Activated CD4-positive, CD25-positive, alpha-beta regulatory T cell treated with anti-CD3 and anti-CD28 coated beads, Interleukin-2, amount 50 U/mL, for 24 hours (primary cell): ENCODE measurements around the gene NAV2.
A peak's percentile ranks its signal among the peaks of the same experiment; 100 is the strongest.

Experiments
- ATAC-seq, 2 donors: fragments of 150-1000 bp; cut with Tn5 transposase; one replicate each; pipeline ENCODE4 v1.10.0; 2021; ENCODE audit warnings: mild to moderate bottlenecking in 1 of 2, moderate library complexity in 1 of 2

The NAV2 gene, protein sequence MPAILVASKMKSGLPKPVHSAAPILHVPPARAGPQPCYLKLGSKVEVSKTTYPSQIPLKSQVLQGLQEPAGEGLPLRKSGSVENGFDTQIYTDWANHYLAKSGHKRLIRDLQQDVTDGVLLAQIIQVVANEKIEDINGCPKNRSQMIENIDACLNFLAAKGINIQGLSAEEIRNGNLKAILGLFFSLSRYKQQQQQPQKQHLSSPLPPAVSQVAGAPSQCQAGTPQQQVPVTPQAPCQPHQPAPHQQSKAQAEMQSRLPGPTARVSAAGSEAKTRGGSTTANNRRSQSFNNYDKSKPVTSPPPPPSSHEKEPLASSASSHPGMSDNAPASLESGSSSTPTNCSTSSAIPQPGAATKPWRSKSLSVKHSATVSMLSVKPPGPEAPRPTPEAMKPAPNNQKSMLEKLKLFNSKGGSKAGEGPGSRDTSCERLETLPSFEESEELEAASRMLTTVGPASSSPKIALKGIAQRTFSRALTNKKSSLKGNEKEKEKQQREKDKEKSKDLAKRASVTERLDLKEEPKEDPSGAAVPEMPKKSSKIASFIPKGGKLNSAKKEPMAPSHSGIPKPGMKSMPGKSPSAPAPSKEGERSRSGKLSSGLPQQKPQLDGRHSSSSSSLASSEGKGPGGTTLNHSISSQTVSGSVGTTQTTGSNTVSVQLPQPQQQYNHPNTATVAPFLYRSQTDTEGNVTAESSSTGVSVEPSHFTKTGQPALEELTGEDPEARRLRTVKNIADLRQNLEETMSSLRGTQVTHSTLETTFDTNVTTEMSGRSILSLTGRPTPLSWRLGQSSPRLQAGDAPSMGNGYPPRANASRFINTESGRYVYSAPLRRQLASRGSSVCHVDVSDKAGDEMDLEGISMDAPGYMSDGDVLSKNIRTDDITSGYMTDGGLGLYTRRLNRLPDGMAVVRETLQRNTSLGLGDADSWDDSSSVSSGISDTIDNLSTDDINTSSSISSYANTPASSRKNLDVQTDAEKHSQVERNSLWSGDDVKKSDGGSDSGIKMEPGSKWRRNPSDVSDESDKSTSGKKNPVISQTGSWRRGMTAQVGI (N-terminal part only)

DNA sequence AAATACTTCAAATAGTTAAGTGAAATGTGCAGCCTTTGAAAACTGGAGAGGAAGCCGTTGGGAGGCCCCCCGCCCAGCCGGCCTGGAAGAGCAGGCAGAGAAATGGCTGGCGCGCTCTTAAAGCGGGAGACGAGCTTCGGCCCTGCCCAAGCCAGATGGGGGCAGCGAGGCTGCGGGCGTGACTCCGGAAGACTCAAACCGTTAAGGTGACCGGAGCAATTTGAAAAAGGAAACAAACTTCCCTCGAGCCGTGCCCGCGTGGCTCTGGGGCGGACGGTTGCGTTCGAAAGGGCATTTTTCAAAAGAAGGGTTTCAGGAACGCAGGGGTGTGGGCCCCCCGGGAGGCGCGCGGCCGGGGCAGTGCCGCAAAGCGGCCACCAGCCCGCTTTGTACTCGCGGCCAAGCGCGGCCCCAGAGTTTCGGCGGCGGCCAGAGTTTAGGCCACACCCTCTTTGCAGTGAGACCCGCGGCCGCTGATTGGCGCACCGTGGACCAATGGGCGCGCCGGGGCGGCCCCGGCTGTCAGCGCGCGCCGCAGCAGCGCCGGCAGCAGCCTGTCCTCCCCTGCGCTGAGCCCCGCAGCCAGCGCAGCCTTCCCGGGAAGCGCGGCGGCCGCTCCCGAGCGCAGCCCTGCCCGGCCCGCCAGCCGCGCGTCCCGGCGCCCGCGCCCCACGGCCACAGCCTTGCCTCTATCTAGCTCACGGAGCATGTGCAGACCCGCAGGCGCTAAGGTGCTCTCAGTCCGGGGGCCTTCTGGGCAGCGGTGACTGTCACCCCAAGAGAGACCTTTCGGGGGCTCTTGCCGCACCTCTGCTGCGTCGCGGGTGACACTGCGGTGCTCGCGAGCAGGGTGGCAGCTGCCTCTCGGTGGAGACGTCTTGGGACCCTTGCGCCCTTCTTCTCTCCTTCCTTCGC is at the start of gene NAV2:
TSS of gene NAV2 (plus strand) at position 557 of the 915 bp plus-strand sequence. CDS start 859 bp downstream, outside the sequence.
- ATAC-seq: peak; percentile 97 to 99

DNA sequence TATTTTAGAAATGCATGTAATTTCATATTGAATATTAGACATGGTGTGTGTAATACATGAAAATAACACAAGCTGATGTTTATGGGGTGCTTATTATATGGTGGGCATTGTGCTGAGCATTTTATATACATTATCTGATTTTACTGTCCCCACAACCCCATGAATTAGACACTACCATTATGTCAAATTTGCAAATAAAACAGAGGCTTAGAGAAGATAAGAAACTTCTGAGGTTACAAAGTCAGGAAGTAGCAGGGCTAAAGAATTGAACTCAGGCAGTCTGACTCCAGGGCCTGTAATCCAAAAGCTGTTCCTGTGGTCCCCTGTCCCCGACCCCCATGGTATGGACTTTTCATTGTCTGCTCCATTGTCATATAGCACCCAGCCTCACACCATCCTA is 49.4 kb upstream of the NAV2 start:
- no peak for ATAC-seq

DNA sequence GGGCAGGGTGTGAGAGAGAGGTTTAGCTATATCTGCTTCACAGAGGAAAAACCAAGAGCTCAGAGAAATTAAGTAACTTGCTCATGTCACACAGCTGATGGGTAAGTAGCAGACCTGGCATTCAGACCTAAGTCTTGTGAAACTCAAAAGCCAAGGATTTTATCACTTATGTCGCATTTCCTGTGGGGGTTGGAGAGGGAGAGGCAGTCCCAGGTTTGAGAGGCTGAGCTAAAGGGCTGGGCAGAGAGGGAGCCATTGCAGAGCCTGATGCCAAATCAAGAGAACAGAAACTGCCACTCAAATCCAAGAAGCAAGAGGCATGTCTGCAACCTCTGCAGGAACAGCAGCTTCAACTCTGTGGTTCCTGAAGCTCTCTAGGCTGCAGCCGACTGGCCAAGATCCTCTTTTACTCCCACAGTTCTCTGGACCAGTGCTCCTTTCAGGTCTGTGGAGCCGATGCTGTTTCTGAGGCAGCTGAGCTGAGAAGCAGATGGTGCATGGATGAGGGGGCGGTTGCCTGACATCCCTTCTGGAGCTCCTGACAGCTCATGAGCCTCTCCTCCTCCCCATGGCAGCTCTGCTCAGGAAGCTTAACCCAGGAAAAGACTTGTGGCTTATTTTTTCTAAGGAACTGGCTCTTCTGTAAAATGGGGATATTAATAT is 47.6 kb upstream of the NAV2 start:
- no peak for ATAC-seq

GRCh38 chr11:19666951-19667350 is 45.7 kb upstream of the NAV2 start:
- no peak for ATAC-seq

DNA sequence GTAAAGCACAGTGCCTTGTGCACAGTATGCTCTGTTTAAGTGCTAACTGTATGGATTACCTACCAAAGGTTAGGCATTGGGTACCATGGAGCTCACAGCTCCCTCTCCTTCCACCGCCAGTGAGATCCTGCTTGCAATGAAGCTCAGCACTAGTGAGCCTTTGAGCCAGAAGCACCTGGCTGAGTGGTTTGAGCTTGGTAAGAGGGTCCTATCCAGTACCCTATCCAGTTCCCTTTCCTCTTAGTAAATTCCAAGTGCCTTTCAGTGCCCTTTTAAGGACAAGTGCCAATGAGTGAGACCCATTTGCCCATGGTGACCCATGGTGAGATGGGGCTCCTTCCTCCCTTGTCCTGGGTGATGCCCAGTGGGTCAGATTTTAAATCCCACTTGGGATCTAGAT is 43.1 kb upstream of the NAV2 start:
- ATAC-seq: no peak

GRCh38 chr11:19670030-19670791 is 42.4 kb upstream of the NAV2 start:
- ATAC-seq: no peak

GRCh38 chr11:19672586-19673206 is 39.9 kb upstream of the NAV2 start:
- ATAC-seq: no peak

DNA sequence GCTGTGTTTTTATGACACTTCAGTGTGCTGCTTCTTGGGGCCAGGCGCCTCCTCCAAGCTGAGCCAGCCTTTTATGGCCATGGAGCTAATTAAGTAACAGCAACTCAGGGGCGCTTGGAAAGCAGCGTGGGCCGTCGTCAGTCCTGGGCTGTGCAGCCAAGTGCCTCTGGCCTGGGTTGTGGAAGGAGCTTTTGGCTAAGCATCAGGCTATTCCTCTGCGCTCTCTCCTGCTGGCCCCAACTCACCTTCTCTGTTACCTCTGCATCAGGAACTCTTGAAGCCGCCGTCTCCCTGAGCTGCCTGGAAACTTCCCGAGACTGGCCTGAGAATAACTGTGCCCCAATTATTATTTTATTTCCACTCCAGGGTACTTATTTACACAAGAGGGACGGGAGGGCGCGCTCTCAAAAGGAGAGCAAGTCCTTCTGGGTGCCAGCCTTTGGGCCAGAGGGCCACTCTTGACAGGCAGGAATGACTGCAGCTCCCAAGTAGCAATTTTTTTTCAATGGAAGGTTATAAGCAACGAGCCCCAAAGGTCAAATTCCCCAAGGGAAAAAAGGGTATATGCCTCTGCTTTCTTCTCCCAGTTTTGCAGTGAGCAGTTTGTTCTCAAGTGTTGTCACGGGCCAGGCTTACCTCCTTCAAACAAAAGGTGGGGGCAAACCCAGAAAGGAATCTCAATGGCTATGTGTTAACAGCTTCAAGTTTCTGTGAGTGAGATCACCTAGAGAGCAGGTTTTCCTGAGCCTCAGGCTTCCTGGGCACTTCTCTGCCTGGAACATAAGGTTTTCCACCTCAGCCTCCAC is 38.5 kb upstream of the NAV2 start:
- no peak for ATAC-seq

GRCh38 chr11:19674836-19675235 is 37.8 kb upstream of the NAV2 start:
- no peak for ATAC-seq

GRCh38 chr11:19675397-19675796 is 37.2 kb upstream of the NAV2 start:
- no peak for ATAC-seq

DNA sequence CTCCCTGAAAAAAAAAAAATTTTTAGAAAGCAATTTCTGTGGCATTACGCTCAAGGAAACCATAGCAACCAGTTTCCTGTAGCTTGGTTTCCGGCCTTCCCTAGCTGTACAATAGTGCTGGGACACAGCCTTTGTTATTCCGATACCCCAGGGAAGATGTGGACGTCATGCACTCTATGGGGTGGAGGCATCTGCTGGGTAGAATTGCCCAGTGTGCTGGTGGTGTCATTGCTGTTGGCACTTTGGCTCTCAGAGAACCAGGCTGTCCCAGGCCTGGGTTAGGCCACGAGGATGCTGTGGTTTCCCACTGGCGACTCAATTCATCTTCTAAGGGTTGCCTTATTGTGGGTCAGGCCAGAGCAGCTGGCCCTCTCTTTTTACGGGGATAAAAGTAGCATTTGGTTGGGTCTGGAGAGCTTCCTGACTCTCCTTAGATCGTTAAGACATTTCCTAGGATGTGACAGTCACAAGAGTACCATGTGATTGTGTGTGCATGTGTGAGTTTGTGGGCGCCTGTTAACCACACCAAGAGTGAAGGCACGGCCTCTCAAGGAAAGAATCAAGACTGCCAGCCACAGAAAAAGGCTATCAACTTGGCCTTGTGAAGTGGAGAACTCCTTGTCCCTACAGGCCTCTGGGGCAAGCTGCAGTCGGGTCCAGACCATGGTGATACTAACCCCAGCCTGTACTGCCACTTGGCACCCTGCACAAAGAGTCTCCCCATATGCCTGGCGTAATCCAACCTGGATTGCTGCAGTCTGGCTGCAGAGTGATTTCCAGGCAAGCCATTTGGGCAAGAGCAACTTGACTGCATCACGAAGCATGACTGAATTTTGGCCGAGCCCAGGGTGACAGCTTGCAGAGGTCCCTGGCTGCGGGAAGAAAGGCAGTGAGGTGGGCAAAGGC is 35.9 kb upstream of the NAV2 start:
- no peak for ATAC-seq

DNA sequence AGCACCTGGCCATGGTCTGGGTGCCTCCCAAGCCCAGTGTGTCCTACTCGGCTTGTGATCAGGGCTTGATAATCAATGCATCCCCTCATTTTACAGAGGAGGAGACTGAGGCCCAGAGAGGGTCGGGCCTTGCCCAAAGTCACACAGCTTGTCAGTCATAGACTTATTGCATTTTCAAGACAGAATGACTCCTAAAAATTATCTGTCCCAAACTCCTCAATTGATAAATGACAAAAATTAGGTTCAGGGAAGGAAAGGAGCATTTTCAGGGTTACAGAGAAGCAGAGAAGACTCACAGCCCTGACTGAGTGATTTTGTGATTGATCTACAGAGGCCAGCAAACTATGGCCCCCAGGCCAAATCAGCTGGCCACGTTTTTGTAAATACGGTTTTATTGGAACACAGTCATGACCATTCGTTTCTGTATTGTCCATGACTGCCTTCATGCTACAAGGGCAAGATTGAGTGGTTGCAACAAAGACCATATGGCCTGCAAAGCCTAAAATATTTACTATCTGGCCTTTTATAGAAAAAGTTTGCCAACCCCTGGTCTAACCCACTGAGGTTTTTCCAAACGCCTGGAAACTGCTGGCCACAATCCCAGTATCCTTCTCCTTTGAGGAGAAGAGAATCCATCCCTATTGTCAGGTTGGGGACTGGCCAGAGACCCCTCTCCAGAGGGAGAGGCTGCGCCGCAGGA is 35.1 kb upstream of the NAV2 start:
- no peak for ATAC-seq

DNA sequence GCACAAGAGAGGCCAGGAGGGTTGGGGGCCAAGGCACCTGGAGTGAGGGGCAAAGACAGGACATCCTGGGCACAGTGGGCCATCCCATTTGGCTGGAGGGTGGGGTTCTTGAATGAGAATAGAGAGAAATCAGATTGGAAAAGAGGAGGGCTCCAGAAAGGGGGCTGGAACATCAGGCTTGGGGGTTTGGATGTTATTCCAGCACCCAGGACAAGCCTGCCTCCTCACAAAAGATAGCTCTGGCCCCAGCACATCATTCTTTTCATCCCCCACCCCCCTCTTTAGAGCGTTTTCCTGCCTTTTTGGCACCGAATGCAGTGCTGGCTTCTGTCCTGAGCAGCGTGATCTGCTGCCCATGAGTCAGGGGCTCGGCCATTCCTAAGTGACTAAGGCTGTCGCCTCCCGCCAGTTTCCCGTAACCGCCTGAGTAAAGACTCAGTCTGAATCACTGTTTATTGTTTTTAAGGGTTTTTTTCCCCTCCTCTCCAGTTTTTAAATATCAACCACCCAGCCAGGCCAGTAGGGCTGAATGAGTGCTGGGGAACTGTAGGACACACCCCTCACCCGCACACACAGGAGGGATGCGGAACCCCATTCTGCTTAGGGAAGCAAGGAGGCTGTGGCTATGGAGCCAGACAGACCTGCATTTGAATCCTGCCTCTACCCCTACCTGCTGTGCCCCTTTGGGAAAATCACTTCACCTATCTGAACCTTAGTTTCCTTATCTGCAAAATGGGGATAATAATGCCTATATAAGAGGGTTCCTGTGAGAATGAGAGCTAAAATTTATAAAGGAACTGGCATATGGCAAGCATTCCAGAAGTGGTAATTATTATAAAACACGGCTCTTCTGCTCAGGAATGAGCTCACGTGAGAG is 32.4 kb upstream of the NAV2 start:
- ATAC-seq: no peak

DNA sequence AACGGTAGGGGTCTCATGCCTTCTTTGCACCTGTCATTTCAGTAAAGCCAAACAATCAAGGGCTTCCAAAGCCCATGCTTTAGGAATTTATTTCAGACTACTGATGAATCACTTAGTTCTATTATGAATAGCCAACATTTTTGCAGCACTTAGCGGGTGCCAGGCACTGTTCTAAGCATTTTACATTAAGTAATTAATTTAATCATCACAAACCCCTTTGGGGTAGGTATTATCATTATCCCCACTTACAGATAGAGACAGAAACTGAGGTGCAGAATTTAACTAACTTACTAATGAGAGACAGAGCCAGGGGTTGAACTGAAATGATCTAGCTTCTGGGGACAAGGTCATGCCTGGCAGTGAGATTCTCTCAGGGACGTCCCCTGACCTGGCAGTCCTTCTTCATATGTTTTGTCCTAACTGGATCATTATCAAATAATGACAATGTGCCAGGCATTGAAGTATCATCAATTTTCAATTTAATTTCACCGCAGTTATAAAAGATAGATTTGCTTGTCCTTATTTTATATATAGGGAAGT is 31.7 kb upstream of the NAV2 start:
- no peak for ATAC-seq

DNA sequence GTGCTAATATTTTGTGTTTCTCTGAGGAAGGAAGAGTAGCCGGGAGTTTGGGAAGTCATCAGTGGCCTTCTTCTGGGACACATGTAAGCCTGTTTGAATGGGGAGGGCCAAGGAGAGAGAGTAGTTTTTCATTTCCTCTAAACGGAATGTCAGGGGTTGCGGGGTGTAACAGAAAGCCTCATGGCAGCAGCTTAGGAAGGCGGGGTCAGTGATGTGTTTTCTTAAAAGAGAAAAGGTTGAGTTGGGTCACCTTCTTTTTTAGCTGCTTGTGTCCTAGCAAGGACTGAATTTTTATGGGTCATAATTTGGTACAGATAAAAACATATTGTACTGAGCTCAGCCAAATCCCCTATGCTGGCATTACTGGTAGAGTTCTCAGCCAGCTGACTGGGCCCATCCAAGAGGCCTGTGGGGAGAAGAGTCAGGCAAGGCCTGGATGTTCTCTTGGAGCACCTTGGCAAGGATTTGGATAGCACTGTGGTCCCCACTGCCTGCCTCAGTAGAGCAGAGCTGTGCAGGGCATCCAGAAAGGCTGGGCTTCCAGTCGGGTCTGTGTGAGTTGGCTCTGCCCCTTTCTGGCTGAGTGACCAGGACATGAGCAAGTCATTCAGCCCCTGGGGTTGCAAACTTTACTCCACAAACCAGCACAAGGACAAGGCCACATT is 29.4 kb upstream of the NAV2 start:
- no peak for ATAC-seq
